ENCODE data around the gene SETD2.

DNA sequence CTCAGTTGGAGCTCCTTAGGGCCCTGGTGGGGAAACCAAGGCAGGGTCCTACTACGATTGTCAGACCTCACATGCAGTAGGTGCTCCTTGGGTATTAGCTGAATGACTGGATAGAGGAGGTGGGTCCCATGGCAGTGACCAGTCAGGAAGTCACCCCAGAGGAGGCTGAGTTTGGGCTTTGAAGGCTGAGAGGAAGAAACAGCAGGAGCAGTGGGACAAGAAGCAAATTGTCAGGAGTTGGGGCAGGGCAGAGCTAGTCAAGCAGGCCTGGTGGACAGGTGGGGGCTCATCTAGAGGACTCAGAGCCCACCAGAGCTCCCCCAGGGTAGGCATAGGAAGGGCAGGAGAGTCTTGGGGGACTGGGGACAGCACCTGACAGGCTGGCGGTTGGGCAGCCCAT lies 181.4 kb downstream of the SETD2 start:
- TF ChIP-seq, protein P1, sequence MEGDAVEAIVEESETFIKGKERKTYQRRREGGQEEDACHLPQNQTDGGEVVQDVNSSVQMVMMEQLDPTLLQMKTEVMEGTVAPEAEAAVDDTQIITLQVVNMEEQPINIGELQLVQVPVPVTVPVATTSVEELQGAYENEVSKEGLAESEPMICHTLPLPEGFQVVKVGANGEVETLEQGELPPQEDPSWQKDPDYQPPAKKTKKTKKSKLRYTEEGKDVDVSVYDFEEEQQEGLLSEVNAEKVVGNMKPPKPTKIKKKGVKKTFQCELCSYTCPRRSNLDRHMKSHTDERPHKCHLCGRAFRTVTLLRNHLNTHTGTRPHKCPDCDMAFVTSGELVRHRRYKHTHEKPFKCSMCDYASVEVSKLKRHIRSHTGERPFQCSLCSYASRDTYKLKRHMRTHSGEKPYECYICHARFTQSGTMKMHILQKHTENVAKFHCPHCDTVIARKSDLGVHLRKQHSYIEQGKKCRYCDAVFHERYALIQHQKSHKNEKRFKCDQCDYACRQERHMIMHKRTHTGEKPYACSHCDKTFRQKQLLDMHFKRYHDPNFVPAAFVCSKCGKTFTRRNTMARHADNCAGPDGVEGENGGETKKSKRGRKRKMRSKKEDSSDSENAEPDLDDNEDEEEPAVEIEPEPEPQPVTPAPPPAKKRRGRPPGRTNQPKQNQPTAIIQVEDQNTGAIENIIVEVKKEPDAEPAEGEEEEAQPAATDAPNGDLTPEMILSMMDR (IDR thresholded peaks at IDR 0.05; ENCODE audit: poor library complexity) = no peak
- TF ChIP-seq EZH2 (IDR thresholded peaks at IDR 0.05; ENCODE audit: borderline replicate concordance) = no peak
